GM19035 (cell line): ENCODE measurements around the gene TSC22D1.

ENCODE experiments used
- ATAC-seq: cut with Tn5 transposase; IDR thresholded peaks from one replicate; pipeline ENCODE4 v1.9.1; 2021; ENCODE audit not compliant: unreplicated experiment

Gene TSC22D1

GRCh38 chr13:44455769-44456168 is 120.4 kb downstream of the TSC22D1 start:
- ATAC-seq = no peak

- ATAC-seq = no peak
Measured at GRCh38 chr13:44453881-44454280, 122.2 kb downstream of the TSC22D1 start.

GRCh38 chr13:44453069-44453468 is 123.1 kb downstream of the TSC22D1 start:
- no peak for ATAC-seq

GRCh38 chr13:44452418-44452817 is 123.7 kb downstream of the TSC22D1 start:
- no peak for ATAC-seq

- ATAC-seq = no peak
Measured at GRCh38 chr13:44451651-44452050, 124.5 kb downstream of the TSC22D1 start.

GRCh38 chr13:44451126-44451525 is 125.0 kb downstream of the TSC22D1 start:
- ATAC-seq = no peak

GRCh38 chr13:44449999-44450821 is 125.9 kb downstream of the TSC22D1 start:
- ATAC-seq = no peak

- no peak for ATAC-seq
Measured at GRCh38 chr13:44448875-44449274, 127.3 kb downstream of the TSC22D1 start.

GRCh38 chr13:44448373-44448772 is 127.8 kb downstream of the TSC22D1 start:
- ATAC-seq = no peak

GRCh38 chr13:44447783-44448321 is 128.3 kb downstream of the TSC22D1 start:
- no peak for ATAC-seq

- no peak for ATAC-seq
Measured at GRCh38 chr13:44440046-44440608, 136.0 kb downstream of the TSC22D1 start.

- no peak for ATAC-seq
Measured at GRCh38 chr13:44439452-44440024, 136.6 kb downstream of the TSC22D1 start.

- no peak for ATAC-seq
Measured at GRCh38 chr13:44438234-44438579, 137.9 kb downstream of the TSC22D1 start.

GRCh38 chr13:44437356-44438233 is 138.5 kb downstream of the TSC22D1 start:
- ATAC-seq = no peak

GRCh38 chr13:44436589-44437337 is 139.4 kb downstream of the TSC22D1 start:
- ATAC-seq = no peak

GRCh38 chr13:44435919-44436510 is 140.1 kb downstream of the TSC22D1 start:
- ATAC-seq = no peak

- ATAC-seq = peak; percentile 82
Measured at GRCh38 chr13:44435142-44435918, 140.8 kb downstream of the TSC22D1 start.

- no peak for ATAC-seq
Measured at GRCh38 chr13:44434766-44435141, 141.4 kb downstream of the TSC22D1 start.
